Keratinocyte (primary cell): ENCODE measurements around the gene STIP1. TPM values are rescaled to one million over a fixed set of nuclear protein-coding genes. Genes with fewer than 3 reads are reported as not detected.

Experiments used
- DNase-seq: peaks from one replicate; pipeline ENCODE4 v3.0.0-alpha.2; 2011; ENCODE audit warnings: low read depth, missing footprints, low spot score
- FAIRE-seq: peaks from 2 replicates; lab custom pipeline; 2011; peaks lifted over from hg19 to GRCh38; lab: Jason Lieb, UNC
- H2AFZ ChIP-seq: 2 replicates; pipeline ENCODE4 v1.6.0; 2012; ENCODE audit warnings: low read length, control low read depth, inconsistent platforms; ENCODE audit not compliant: control insufficient read depth
- H3K27ac ChIP-seq: 2 replicates; pipeline ENCODE4 v1.5.1; 2011; ENCODE audit warnings: low read length; ENCODE audit not compliant: control insufficient read depth, insufficient read depth
- H3K27me3 ChIP-seq: 3 replicates; pipeline ENCODE4 v1.6.0; 2011; ENCODE audit warnings: low read length; ENCODE audit not compliant: control insufficient read depth, insufficient read depth; ENCODE audit errors: extremely low read depth
- H3K36me3 ChIP-seq, 2 experiments: 2 replicates in 1 of 2; 3 replicates in 1 of 2; pipeline ENCODE4 v1.5.1; 2011; ENCODE audit warnings: low read length in 2 of 2, mild to moderate bottlenecking in 1 of 2; ENCODE audit not compliant: control insufficient read depth in 2 of 2, insufficient read depth in 2 of 2; ENCODE audit errors: extremely low read depth in 1 of 2
- H3K4me1 ChIP-seq: 3 replicates; pipeline ENCODE4 v1.5.1; 2011; ENCODE audit warnings: low read length; ENCODE audit not compliant: control insufficient read depth, insufficient read depth; ENCODE audit errors: extremely low read depth
- H3K4me2 ChIP-seq: 3 replicates; pipeline ENCODE4 v1.6.0; 2011; ENCODE audit warnings: low read depth, low read length; ENCODE audit not compliant: control insufficient read depth, insufficient read depth; ENCODE audit errors: extremely low read depth
- H3K4me3 ChIP-seq, 3 experiments: fragments of 200-600 bp in 1 of 3; sonication (generic) in 1 of 3; 2 replicates in 2 of 3; 3 replicates in 1 of 3; pipeline ENCODE4 v1.5.1; 2011 to 2016; ENCODE audit warnings: low read length in 3 of 3, mild to moderate bottlenecking in 3 of 3, control low read depth in 2 of 3, inconsistent platforms in 1 of 3, low read depth in 1 of 3, mixed read lengths in 1 of 3, mixed run types in 1 of 3, moderate library complexity in 1 of 3; ENCODE audit not compliant: control insufficient read depth in 2 of 3, insufficient read depth in 2 of 3; ENCODE audit errors: extremely low read depth in 1 of 3
- H3K79me2 ChIP-seq: 2 replicates; pipeline ENCODE4 v1.6.0; 2012; ENCODE audit warnings: low read length; ENCODE audit not compliant: control insufficient read depth, insufficient read depth
- H3K9ac ChIP-seq: 3 replicates; pipeline ENCODE4 v1.6.0; 2011; ENCODE audit warnings: low read length; ENCODE audit not compliant: control insufficient read depth, insufficient read depth; ENCODE audit errors: extremely low read depth
- H3K9me1 ChIP-seq: 3 replicates; pipeline ENCODE4 v1.6.0; 2011; ENCODE audit warnings: low read length; ENCODE audit not compliant: control insufficient read depth, insufficient read depth; ENCODE audit errors: extremely low read depth
- H3K9me3 ChIP-seq: 2 replicates; pipeline ENCODE4 v1.5.1; 2012; ENCODE audit warnings: low read depth, low read length; ENCODE audit not compliant: control insufficient read depth
- H4K20me1 ChIP-seq: 3 replicates; pipeline ENCODE4 v1.6.0; 2011; ENCODE audit warnings: low read length; ENCODE audit not compliant: control insufficient read depth, insufficient read depth; ENCODE audit errors: extremely low read depth
- EZH2 ChIP-seq: IDR thresholded peaks from one replicate; pipeline ENCODE4 v1.6.1; 2012; ENCODE audit warnings: inconsistent platforms, mild to moderate bottlenecking, low read length, moderate library complexity
- dilution Hi-C: fragments of 300-500 bp; cut with MboI; formaldehyde crosslinking; loops from one replicate; pipeline ENCODE4 v1.7.0; 2020; ENCODE audit warnings: low sequenced_read_pairs; ENCODE audit not compliant: extremely low pct_ligation_motif_present
- polyA plus RNA-seq, 5 experiments: library from polyadenylated mRNA; depleted of rRNA in 3 of 5; stranded (reverse) in 3 of 5; stranded (forward) in 1 of 5; unstranded in 1 of 5; fragments of >200 nt; gene quantifications; 1 replicate in 1 of 5; 2 replicates in 3 of 5; 3 replicates in 1 of 5; pipeline versions ENCODE4 v1.2.1 to v1.2.3, GENCODE V29; 2011 to 2012; ENCODE audit warnings: missing spikeins in 2 of 5, low read depth in 1 of 5, low replicate concordance in 1 of 5
- TF ChIP-seq, protein P1 (sequence below), 3 experiments: IDR thresholded peaks in 1 of 3; conservative IDR thresholded peaks in 1 of 3; optimal IDR thresholded peaks in 1 of 3; 2 replicates in 2 of 3; 3 replicates in 1 of 3; pipeline versions ENCODE3 to v1.5.1; 2011; ENCODE audit warnings: low read length in 3 of 3, mild to moderate bottlenecking in 3 of 3, moderate library complexity in 2 of 3, control low read depth in 1 of 3, inconsistent platforms in 1 of 3; ENCODE audit not compliant: insufficient read depth in 2 of 3; ENCODE audit errors: extremely low read depth in 1 of 3

STIP1 gene
- polyA plus RNA-seq, 1 donor (not counting 4 experiments of a cell fraction or from before 2014, with no cell fraction given): 206 TPM

DNA sequence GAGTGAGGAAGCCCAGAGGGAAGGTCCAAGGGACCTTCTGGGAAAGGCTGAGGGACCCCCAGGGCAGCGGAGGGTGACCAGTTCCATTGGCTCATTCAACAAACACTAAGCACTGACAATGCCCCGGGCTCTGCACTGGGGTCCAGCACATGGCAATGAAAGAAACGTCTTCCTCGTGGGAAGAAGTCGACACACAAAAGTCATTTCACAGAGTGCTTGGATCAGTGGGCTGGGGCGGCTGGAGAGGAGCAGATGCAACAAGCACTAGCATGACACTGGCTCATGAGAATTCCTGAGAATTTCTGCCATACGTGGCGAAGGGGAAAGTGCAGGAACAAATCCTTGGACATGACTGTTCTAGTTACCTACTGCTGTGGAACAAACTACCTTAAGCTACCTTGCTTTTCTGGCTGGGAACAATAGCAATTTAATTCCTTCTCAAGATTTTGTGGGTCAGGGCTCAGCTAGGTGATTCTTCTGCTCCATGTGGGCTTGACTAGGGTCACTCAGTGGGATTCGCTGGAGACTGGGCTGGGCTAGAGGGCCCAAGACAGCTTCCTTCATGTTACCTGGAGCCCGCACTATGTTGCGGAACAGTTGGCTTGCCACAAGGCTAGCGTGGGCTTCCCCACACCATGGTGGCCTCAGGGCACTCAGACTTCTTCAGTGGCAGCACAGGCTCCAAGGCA lies 6.9 kb upstream of the STIP1 start:
- peaks cover 11% of the 10 kb centered on the region for H3K79me2 ChIP-seq
- peaks cover 0 to 2% of the 10 kb centered on the region in 2 experiments for H3K36me3 ChIP-seq
- H3K4me3 ChIP-seq: no peak overlapping the region
- no peak overlapping the region for H3K27ac ChIP-seq
- H3K9ac ChIP-seq: no peak overlapping the region
- H3K9me3 ChIP-seq: no peaks in the 10 kb centered on the region
- H3K4me2 ChIP-seq: no peak overlapping the region
- dilution Hi-C loops: no loop called here
- no peak for DNase-seq
- FAIRE-seq: no peak
- no peaks in the 10 kb centered on the region for H3K27me3 ChIP-seq
- no peaks in the 10 kb centered on the region for H4K20me1 ChIP-seq
- peaks cover 10% of the 10 kb centered on the region for H3K4me1 ChIP-seq
- no peaks in the 10 kb centered on the region for H3K9me1 ChIP-seq
- no peak overlapping the region for H2AFZ ChIP-seq
- TF ChIP-seq, protein P1, sequence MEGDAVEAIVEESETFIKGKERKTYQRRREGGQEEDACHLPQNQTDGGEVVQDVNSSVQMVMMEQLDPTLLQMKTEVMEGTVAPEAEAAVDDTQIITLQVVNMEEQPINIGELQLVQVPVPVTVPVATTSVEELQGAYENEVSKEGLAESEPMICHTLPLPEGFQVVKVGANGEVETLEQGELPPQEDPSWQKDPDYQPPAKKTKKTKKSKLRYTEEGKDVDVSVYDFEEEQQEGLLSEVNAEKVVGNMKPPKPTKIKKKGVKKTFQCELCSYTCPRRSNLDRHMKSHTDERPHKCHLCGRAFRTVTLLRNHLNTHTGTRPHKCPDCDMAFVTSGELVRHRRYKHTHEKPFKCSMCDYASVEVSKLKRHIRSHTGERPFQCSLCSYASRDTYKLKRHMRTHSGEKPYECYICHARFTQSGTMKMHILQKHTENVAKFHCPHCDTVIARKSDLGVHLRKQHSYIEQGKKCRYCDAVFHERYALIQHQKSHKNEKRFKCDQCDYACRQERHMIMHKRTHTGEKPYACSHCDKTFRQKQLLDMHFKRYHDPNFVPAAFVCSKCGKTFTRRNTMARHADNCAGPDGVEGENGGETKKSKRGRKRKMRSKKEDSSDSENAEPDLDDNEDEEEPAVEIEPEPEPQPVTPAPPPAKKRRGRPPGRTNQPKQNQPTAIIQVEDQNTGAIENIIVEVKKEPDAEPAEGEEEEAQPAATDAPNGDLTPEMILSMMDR (optimal IDR thresholded peaks at IDR 0.05 in 1 of 3, IDR thresholded peaks at IDR 0.05 in 1 of 3, conservative IDR thresholded peaks at IDR 0.05 in 1 of 3; ENCODE audit: extremely low read depth in 1 of 3, insufficient read depth in 2 of 3, low read length in 3 of 3): no peak
- no peak for TF ChIP-seq EZH2

DNA sequence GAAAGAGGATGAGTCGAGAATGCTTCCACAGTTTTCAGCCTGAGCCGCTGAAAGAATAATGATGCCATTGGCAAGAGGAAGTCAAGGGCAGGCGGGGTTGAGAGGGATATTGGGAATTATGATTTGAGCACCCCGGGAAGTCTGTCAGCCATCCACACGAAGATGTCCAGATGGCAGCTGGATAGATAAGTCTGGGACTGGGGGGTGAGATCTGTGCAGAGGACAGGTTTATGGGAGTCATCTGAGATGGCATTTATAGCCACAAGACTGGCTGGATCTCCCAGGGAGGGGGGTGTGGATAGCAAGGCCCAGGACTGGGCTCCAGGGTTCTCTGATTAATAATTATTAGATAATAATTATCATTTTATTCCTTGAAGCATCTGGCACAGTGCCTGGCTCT lies 5.1 kb upstream of the STIP1 start:
- dilution Hi-C loops: no loop called here
- no peak overlapping the region for H3K9ac ChIP-seq
- no peak overlapping the region for H2AFZ ChIP-seq

More for the DNA sequence above, 5.1 kb upstream of the STIP1 start:
- no peak for FAIRE-seq
- no peak overlapping the region for H3K27ac ChIP-seq
- no peaks in the 10 kb centered on the region for H4K20me1 ChIP-seq
- peaks cover 0 to 2% of the 10 kb centered on the region in 2 experiments for H3K36me3 ChIP-seq
- H3K4me2 ChIP-seq: no peak overlapping the region
- peaks cover 19% of the 10 kb centered on the region for H3K4me1 ChIP-seq
- TF ChIP-seq, protein P1 (optimal IDR thresholded peaks at IDR 0.05 in 1 of 3, IDR thresholded peaks at IDR 0.05 in 1 of 3, conservative IDR thresholded peaks at IDR 0.05 in 1 of 3; ENCODE audit: extremely low read depth in 1 of 3, insufficient read depth in 2 of 3, low read length in 3 of 3): no peak
- no peak for TF ChIP-seq EZH2
- no peaks in the 10 kb centered on the region for H3K9me1 ChIP-seq
- peaks cover 21% of the 10 kb centered on the region for H3K79me2 ChIP-seq
- H3K4me3 ChIP-seq: no peak overlapping the region
- DNase-seq: no peak
- no peaks in the 10 kb centered on the region for H3K9me3 ChIP-seq
- H3K27me3 ChIP-seq: no peaks in the 10 kb centered on the region
